ENCODE measurements around the gene SLC1A7. TPM values are rescaled to one million over a fixed set of nuclear protein-coding genes. Genes with fewer than 3 reads are reported as not detected.

SLC1A7 gene
- total and polyA plus RNA-seq, 2 experiments from 2014 or later: not detected

DNA sequence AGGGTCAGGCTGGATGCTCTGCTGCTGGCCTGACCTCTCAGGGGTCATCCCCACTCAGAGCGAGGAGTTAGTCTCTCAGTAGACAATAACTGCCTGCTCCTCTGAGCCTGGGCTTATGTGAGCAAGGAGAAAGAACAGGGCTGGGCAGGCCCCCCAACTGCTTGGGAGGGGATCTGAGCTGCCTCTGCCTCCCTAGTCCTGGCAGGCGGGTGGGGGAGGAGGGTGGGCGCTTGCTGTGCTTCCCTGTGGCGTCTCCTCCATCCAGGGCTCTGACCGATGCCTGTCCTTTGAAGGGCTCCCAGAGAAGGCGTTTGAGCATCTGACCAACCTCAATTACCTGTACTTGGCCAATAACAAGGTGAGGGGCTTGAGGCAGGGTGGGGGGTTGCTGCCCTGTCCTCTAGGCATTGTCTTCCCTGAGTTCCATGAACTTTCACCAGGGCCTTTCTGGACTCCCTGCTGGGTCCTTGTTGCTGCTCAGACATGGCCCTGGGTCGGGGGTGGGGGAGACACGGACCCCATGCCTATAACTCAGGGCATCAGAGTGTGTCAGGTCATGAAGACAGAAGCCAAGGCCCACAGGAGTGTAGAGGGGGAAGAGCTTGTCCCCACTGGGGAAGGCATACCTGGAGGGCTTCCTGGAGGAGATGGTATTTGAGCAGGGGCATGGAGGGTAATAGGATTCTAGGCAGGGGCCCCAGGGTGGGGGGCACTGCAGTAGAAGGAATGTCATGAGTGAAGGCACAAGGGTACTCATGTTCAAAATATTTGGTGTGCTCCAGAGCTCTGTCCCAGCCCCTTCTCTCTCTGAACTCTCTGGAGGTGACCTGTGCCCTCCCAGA is 67.9 kb downstream of the SLC1A7 start:
- H2AFZ ChIP-seq: no peak overlapping the region
- H3K36me3 ChIP-seq (replicated peaks; ENCODE audit: insufficient read depth, low read depth): no peaks in the 10 kb centered on the region
- H3K27ac ChIP-seq: no peak overlapping the region
- no peak for DNase-seq (ENCODE audit: low spot score)
- H3K9me2 ChIP-seq (replicated peaks; ENCODE audit: insufficient read depth): no peaks in the 10 kb centered on the region
- no peaks in the 10 kb centered on the region for H3K4me1 ChIP-seq (ENCODE audit: insufficient read depth)
- no peak overlapping the region for H3K4me2 ChIP-seq
- H3K4me3 ChIP-seq: no peak overlapping the region
- H3K27me3 ChIP-seq: no peaks in the 10 kb centered on the region
- WGBS (ENCODE audit: low lambda C conversion rate, missing lambda C conversion rate): 95% methylated on average over 7 of the region's 8 CpGs
- H3K9me3 ChIP-seq (ENCODE audit: low read depth): no peaks in the 10 kb centered on the region
- no peaks in the 10 kb centered on the region for H4K20me1 ChIP-seq (ENCODE audit: insufficient read depth, poor library complexity, severe bottlenecking)
- TF ChIP-seq EZH2 (IDR thresholded peaks at IDR 0.05; ENCODE audit: borderline replicate concordance): no peak
- TF ChIP-seq CTCF (IDR thresholded peaks at IDR 0.05; ENCODE audit: poor library complexity): no peak
- no peak for TF ChIP-seq EZH2phosphoT487 (IDR thresholded peaks at IDR 0.05; ENCODE audit: low read depth, severe bottlenecking, unreplicated experiment)
- H3K79me2 ChIP-seq: no peaks in the 10 kb centered on the region

DNA sequence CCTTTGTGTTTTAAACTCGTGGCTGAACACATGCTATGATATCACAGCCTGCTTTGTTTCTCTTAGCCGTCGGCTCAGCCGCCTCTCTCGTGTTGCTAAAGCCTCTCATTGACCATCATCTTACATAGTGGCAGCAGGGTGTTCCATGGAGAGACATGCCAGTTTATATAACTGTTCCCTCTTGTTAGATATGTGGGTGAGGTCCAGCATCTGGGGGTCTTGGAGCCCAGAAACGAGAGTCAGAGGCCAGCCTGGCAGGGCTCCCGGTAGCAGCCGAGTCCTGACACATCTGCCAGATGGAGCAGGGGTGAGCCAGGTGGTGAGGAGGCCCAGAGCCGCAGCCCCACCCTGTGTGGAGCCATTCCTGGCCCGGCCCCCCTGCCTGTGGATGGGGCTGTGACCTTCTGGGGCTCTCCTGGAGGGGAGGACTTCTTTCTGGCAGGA is 68.5 kb downstream of the SLC1A7 start:
- H4K20me1 ChIP-seq (ENCODE audit: insufficient read depth, poor library complexity, severe bottlenecking): no peaks in the 10 kb centered on the region
- no peak overlapping the region for H2AFZ ChIP-seq
- H3K36me3 ChIP-seq (replicated peaks; ENCODE audit: insufficient read depth, low read depth): no peaks in the 10 kb centered on the region
- TF ChIP-seq EZH2 (IDR thresholded peaks at IDR 0.05; ENCODE audit: borderline replicate concordance) (no peak), CTCF (IDR thresholded peaks at IDR 0.05; ENCODE audit: poor library complexity) (no peak), EZH2phosphoT487 (IDR thresholded peaks at IDR 0.05; ENCODE audit: low read depth, severe bottlenecking, unreplicated experiment) (no peak)
- DNase-seq (ENCODE audit: low spot score): no peak
- H3K27me3 ChIP-seq: no peaks in the 10 kb centered on the region
- H3K9me3 ChIP-seq (ENCODE audit: low read depth): no peaks in the 10 kb centered on the region
- H3K79me2 ChIP-seq: no peaks in the 10 kb centered on the region
- H3K4me2 ChIP-seq: no peak overlapping the region
- no peaks in the 10 kb centered on the region for H3K9me2 ChIP-seq (replicated peaks; ENCODE audit: insufficient read depth)
- H3K4me1 ChIP-seq (ENCODE audit: insufficient read depth): no peaks in the 10 kb centered on the region
- no peak overlapping the region for H3K27ac ChIP-seq
- no peak overlapping the region for H3K4me3 ChIP-seq
- WGBS (ENCODE audit: low lambda C conversion rate, missing lambda C conversion rate): 88% methylated on average over 10 of the region's 10 CpGs

DNA sequence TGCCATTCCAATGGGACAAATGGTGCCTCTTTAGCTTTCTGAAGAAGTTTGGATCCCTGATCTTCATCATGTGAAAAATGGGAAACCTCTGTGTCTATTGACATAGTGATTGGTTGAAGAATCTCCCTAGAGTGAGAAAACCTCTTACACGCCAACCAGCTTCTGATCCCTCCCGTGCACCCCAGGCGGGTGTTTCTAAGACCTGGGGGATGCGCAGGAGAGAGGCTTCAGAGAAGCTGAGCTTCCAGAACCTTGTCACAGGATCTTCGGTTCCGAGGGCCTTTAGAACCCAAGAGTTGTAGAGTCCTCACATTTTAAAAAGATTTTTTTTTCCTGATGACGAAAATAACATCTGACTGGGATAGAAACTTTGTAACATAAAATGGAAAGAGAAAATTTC is 69.2 kb downstream of the SLC1A7 start:
- TF ChIP-seq EZH2phosphoT487 (IDR thresholded peaks at IDR 0.05; ENCODE audit: low read depth, severe bottlenecking, unreplicated experiment): no peak
- no peaks in the 10 kb centered on the region for H3K27me3 ChIP-seq
- H3K36me3 ChIP-seq (replicated peaks; ENCODE audit: insufficient read depth, low read depth): no peaks in the 10 kb centered on the region
- H3K9me2 ChIP-seq (replicated peaks; ENCODE audit: insufficient read depth): no peaks in the 10 kb centered on the region
- H3K9me3 ChIP-seq (ENCODE audit: low read depth): no peaks in the 10 kb centered on the region
- H4K20me1 ChIP-seq (ENCODE audit: insufficient read depth, poor library complexity, severe bottlenecking): no peaks in the 10 kb centered on the region
- no peak overlapping the region for H2AFZ ChIP-seq
- no peaks in the 10 kb centered on the region for H3K79me2 ChIP-seq
- no peak for DNase-seq (ENCODE audit: low spot score)
- no peaks in the 10 kb centered on the region for H3K4me1 ChIP-seq (ENCODE audit: insufficient read depth)
- no peak overlapping the region for H3K4me2 ChIP-seq
- no peak overlapping the region for H3K4me3 ChIP-seq
- 96% methylated on average over 7 of the region's 7 CpGs for WGBS (ENCODE audit: low lambda C conversion rate, missing lambda C conversion rate)
- H3K27ac ChIP-seq: no peak overlapping the region

- TF ChIP-seq EZH2 (IDR thresholded peaks at IDR 0.05; ENCODE audit: borderline replicate concordance): no peak
- TF ChIP-seq CTCF (IDR thresholded peaks at IDR 0.05; ENCODE audit: poor library complexity): no peak
- TF ChIP-seq EZH2phosphoT487 (IDR thresholded peaks at IDR 0.05; ENCODE audit: low read depth, severe bottlenecking, unreplicated experiment): no peak
- H2AFZ ChIP-seq: no peak overlapping the region
- no peaks in the 10 kb centered on the region for H3K9me2 ChIP-seq (replicated peaks; ENCODE audit: insufficient read depth)
- no peaks in the 10 kb centered on the region for H3K27me3 ChIP-seq
- H3K9me3 ChIP-seq (ENCODE audit: low read depth): no peaks in the 10 kb centered on the region
- DNase-seq (ENCODE audit: low spot score): no peak
- no peaks in the 10 kb centered on the region for H3K36me3 ChIP-seq (replicated peaks; ENCODE audit: insufficient read depth, low read depth)
- no peaks in the 10 kb centered on the region for H3K4me1 ChIP-seq (ENCODE audit: insufficient read depth)
- no peaks in the 10 kb centered on the region for H4K20me1 ChIP-seq (ENCODE audit: insufficient read depth, poor library complexity, severe bottlenecking)
- H3K27ac ChIP-seq: no peak overlapping the region
- H3K4me2 ChIP-seq: no peak overlapping the region
- WGBS (ENCODE audit: low lambda C conversion rate, missing lambda C conversion rate): 94% methylated on average over 1 of the region's 1 CpG
- no peak overlapping the region for H3K4me3 ChIP-seq
- H3K79me2 ChIP-seq: no peaks in the 10 kb centered on the region
Observed at GRCh38 chr1:53071915-53072314, 70.5 kb downstream of the SLC1A7 start.
